ENCODE data around the gene SSUH2.
A peak's percentile ranks its signal among the peaks of the same experiment; 100 is the strongest.

The SSUH2 gene

GRCh38 chr3:8647137-8647985 is 2.8 kb upstream of the SSUH2 start:
- Histone ChIP-seq H3K27ac (no peak overlapping the region), H2AFZ (no peak overlapping the region), H3K36me3 (ENCODE audit: control insufficient read depth, insufficient read depth, low read length) (no peaks in the 10 kb centered on the region), H3K27me3 (ENCODE audit: control insufficient read depth, insufficient read depth, low read length) (no peaks in the 10 kb centered on the region), H3K9ac (no peak overlapping the region), H3K4me2 (ENCODE audit: low read length) (no peak overlapping the region), H3K9me3 (ENCODE audit: control insufficient read depth, low read length) (no peaks in the 10 kb centered on the region), H3K4me3 (ENCODE audit: low read depth, low read length) (no peak overlapping the region), H3K4me1 (peaks cover 10% of the 10 kb centered on the region), H3K79me2 (no peaks in the 10 kb centered on the region)
- TF ChIP-seq, protein P1, sequence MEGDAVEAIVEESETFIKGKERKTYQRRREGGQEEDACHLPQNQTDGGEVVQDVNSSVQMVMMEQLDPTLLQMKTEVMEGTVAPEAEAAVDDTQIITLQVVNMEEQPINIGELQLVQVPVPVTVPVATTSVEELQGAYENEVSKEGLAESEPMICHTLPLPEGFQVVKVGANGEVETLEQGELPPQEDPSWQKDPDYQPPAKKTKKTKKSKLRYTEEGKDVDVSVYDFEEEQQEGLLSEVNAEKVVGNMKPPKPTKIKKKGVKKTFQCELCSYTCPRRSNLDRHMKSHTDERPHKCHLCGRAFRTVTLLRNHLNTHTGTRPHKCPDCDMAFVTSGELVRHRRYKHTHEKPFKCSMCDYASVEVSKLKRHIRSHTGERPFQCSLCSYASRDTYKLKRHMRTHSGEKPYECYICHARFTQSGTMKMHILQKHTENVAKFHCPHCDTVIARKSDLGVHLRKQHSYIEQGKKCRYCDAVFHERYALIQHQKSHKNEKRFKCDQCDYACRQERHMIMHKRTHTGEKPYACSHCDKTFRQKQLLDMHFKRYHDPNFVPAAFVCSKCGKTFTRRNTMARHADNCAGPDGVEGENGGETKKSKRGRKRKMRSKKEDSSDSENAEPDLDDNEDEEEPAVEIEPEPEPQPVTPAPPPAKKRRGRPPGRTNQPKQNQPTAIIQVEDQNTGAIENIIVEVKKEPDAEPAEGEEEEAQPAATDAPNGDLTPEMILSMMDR (IDR thresholded peaks at IDR 0.05): no peak

DNA sequence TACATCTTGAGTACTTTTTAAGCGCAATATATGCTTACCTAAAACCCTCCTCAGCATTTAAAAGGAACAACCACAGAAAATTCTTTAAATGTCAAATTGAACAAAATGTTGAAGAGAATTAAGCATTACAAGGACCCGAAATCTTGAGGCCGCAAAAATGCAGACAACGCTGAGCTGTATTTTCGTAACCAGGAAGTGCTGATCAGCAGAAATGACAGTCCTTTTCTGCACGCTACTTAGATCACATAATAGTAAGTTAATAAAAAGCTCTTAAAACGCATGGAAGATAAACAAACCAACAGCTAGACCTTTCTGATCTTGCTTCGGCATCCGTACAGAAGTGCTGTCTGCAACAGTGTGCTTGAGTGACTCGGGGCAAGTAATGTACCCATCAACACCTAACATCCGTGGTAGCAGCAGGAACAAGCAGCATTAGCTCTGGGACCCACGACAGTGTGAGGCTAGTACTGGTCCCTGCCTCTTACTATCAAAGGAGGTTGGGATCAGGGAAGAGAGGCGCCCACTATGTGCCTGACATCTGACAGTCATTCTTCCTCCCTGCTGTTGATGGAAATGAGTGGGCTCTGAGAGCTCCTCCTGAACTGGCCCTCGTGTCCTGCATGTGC is 1.8 kb upstream of the SSUH2 start:
- Histone ChIP-seq H3K27ac (no peak overlapping the region), H3K36me3 (ENCODE audit: control insufficient read depth, insufficient read depth, low read length) (no peaks in the 10 kb centered on the region), H3K4me1 (peaks cover 10% of the 10 kb centered on the region), H3K79me2 (no peaks in the 10 kb centered on the region), H3K9ac (no peak overlapping the region), H3K9me3 (ENCODE audit: control insufficient read depth, low read length) (no peaks in the 10 kb centered on the region), H3K4me3 (ENCODE audit: low read depth, low read length) (no peak overlapping the region), H3K4me2 (ENCODE audit: low read length) (no peak overlapping the region), H3K27me3 (ENCODE audit: control insufficient read depth, insufficient read depth, low read length) (no peaks in the 10 kb centered on the region), H2AFZ (no peak overlapping the region)
- TF ChIP-seq, protein P1 (IDR thresholded peaks at IDR 0.05): no peak

DNA sequence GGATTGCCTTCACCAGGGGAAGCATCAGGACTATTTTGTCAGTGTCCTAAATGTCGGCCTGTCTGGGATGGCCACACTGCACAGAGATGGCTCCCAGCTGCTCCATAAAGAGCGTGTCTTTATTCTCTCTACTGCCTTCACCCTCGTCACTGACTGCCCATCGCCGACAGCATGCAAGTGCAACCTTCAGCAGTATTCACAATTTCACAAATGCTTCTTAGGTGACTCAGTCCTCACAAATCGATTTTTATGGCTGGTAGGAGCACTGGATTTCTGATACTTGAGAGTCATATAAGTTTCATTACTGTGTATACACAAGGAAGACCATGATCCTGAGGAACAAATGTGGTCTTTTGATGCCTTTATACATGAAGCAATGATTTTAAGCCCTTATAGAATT is 1.1 kb upstream of the SSUH2 start:
- Histone ChIP-seq H3K4me3 (ENCODE audit: low read depth, low read length) (no peak overlapping the region), H3K4me1 (peaks cover 5% of the 10 kb centered on the region), H3K36me3 (ENCODE audit: control insufficient read depth, insufficient read depth, low read length) (no peaks in the 10 kb centered on the region), H2AFZ (no peak overlapping the region), H3K4me2 (ENCODE audit: low read length) (no peak overlapping the region), H3K79me2 (no peaks in the 10 kb centered on the region), H3K9ac (no peak overlapping the region), H3K9me3 (ENCODE audit: control insufficient read depth, low read length) (no peaks in the 10 kb centered on the region), H3K27ac (no peak overlapping the region), H3K27me3 (ENCODE audit: control insufficient read depth, insufficient read depth, low read length) (no peaks in the 10 kb centered on the region)
- TF ChIP-seq, protein P1 (IDR thresholded peaks at IDR 0.05): no peak

- H3K4me3 ChIP-seq (ENCODE audit: low read depth, low read length): no peak overlapping the region
- H3K27ac ChIP-seq: peak overlapping the region; percentile 25
- TF ChIP-seq, protein P1 (IDR thresholded peaks at IDR 0.05): no peak
Observed at GRCh38 chr3:8643693-8644365, 769 bp downstream of the SSUH2 start.

More at GRCh38 chr3:8643693-8644365, 769 bp downstream of the SSUH2 start:
- H3K79me2 ChIP-seq: no peaks in the 10 kb centered on the region
- H3K27me3 ChIP-seq (ENCODE audit: control insufficient read depth, insufficient read depth, low read length): no peaks in the 10 kb centered on the region
- H3K9me3 ChIP-seq (ENCODE audit: control insufficient read depth, low read length): no peaks in the 10 kb centered on the region
- H3K36me3 ChIP-seq (ENCODE audit: control insufficient read depth, insufficient read depth, low read length): no peaks in the 10 kb centered on the region
- H3K4me1 ChIP-seq: no peaks in the 10 kb centered on the region
- no peak overlapping the region for H2AFZ ChIP-seq
- H3K4me2 ChIP-seq (ENCODE audit: low read length): no peak overlapping the region
- H3K9ac ChIP-seq: no peak overlapping the region
